Erythroblast (primary cell): ENCODE results near the gene TBC1D1.

Source experiments
- GATA1 ChIP-seq: IDR thresholded peaks from 2 replicates; pipeline ENCODE4 v1.6.1; 2011; ENCODE audit warnings: low read depth, mild to moderate bottlenecking, control low read depth, low read length, moderate library complexity
- POLR2A ChIP-seq: IDR thresholded peaks from 2 replicates; pipeline ENCODE4 v1.6.1; 2011; ENCODE audit warnings: mild to moderate bottlenecking, low read length

DNA sequence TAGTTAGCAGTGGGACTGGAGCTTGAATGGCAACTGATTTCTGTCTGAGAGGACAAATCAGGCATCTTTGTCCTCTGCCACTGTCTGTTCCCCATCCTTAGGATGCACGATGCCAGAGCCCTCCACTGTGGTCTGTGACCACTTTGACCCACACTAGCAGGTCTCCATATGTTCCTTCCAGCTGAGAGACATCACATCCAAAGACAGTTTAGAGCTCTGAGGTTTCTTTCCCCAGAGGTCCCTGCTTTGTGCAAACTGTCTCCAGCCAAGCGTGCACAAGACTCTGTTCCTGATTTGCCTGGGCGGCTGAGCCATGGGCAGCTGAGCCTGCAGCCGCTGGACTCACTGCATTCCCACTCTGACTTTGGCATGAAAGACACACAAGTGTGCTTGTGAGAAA lies 167.3 kb downstream of the TBC1D1 start:
- TF ChIP-seq POLR2A: no peak
- TF ChIP-seq GATA1: no peak
